Measurements from ENCODE around the gene PEX10. TPM values are rescaled to one million over a fixed set of nuclear protein-coding genes. Genes with fewer than 3 reads are reported as not detected.
A peak's percentile ranks its signal among the peaks of the same experiment; 100 is the strongest.
"Not testable (repeated sequence)": the region's sequence is repeated elsewhere in the genome, so short reads cannot be mapped to it uniquely, and the experiment has no call there.

PEX10 gene
- 22.3 and 24.2 TPM in 2 replicates for total RNA-seq

DNA sequence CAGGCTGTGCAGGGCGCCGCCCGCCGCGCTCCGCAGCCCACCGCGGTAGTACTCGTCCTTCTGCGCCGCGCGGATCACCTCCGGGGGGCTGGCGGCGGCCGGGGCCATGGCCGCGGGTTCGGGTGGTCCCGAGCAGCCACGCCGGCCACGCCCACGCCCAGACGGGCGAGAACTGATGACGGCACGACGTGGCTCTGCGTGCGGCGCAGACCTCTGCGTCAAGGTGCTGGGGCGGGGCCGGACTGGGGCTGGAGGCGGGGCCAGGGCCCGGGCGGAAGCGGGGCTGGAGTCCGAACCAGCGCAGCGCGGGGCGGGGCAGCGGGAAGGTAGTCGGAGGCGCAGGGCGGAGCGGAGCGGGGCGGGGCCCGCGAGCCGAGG lies at the start of gene PEX10:
PEX10 (minus strand) TSS at position 170 of the 378 bp plus-strand sequence; CDS start at position 108, 62 bp downstream.
- H3K36me3 Mint-ChIP-seq (ENCODE audit: low read depth), result peaks cover 11% of the 10 kb centered on the region
- peak within 1 kb of the TSS; percentile 94 for H3K4me3 Mint-ChIP-seq
- H3K27ac Mint-ChIP-seq, result peak within 1 kb of the TSS; percentile 95
- H3K4me1 Mint-ChIP-seq, result peaks cover 27% of the 10 kb centered on the region
- peak; percentile 100 for DNase-seq
- intact Hi-C loops (cut with micrococcal nuclease), result loop anchor here (1.0 to 10.0 kb wide), 4 partner anchors 21 to 1212 kb away; partner anchors contain the start of genes MORN1, PRXL2B, RER1 and TPRG1L
- H3K9me3 Mint-ChIP-seq, result no peaks in the 10 kb centered on the region
- no peaks in the 10 kb centered on the region for H3K27me3 Mint-ChIP-seq

- Mint-ChIP-seq H3K4me1 (no peaks in the 10 kb centered on the region), H3K4me3 (no peak overlapping the region), H3K36me3 (ENCODE audit: low read depth) (no peaks in the 10 kb centered on the region), H3K9me3 (no peaks in the 10 kb centered on the region), H3K27ac (no peak overlapping the region), H3K27me3 (no peaks in the 10 kb centered on the region)
- intact Hi-C loops (cut with micrococcal nuclease), result no loop called here
- no peak for DNase-seq
These were observed 48.8 kb upstream of the PEX10 start for GRCh38 chr1:2460996-2461751.

- intact Hi-C loops (cut with micrococcal nuclease), result no loop called here
- no peak overlapping the region for H3K4me3 Mint-ChIP-seq
- no peaks in the 10 kb centered on the region for H3K9me3 Mint-ChIP-seq
- no peaks in the 10 kb centered on the region for H3K4me1 Mint-ChIP-seq
- H3K27ac Mint-ChIP-seq, result no peak overlapping the region
- H3K27me3 Mint-ChIP-seq, result no peaks in the 10 kb centered on the region
- no peaks in the 10 kb centered on the region for H3K36me3 Mint-ChIP-seq (ENCODE audit: low read depth)
- DNase-seq, result no peak
These were observed 47.8 kb upstream of the PEX10 start for GRCh38 chr1:2460203-2460602.

GRCh38 chr1:2459757-2460156 lies 47.4 kb upstream of the PEX10 start:
- DNase-seq, result no peak
- intact Hi-C loops (cut with micrococcal nuclease), result no loop called here
- H3K4me1 Mint-ChIP-seq, result no peaks in the 10 kb centered on the region
- H3K9me3 Mint-ChIP-seq, result no peaks in the 10 kb centered on the region
- no peaks in the 10 kb centered on the region for H3K27me3 Mint-ChIP-seq
- H3K4me3 Mint-ChIP-seq, result no peak overlapping the region
- no peaks in the 10 kb centered on the region for H3K36me3 Mint-ChIP-seq (ENCODE audit: low read depth)
- no peak overlapping the region for H3K27ac Mint-ChIP-seq

GRCh38 chr1:2459102-2459753 lies 46.9 kb upstream of the PEX10 start:
- intact Hi-C loops (cut with micrococcal nuclease); H3K36me3 Mint-ChIP-seq (ENCODE audit: low read depth); H3K27me3 Mint-ChIP-seq; DNase-seq; H3K9me3 Mint-ChIP-seq; H3K4me1 Mint-ChIP-seq; H3K27ac Mint-ChIP-seq; H3K4me3 Mint-ChIP-seq: not testable (repeated sequence)

DNA sequence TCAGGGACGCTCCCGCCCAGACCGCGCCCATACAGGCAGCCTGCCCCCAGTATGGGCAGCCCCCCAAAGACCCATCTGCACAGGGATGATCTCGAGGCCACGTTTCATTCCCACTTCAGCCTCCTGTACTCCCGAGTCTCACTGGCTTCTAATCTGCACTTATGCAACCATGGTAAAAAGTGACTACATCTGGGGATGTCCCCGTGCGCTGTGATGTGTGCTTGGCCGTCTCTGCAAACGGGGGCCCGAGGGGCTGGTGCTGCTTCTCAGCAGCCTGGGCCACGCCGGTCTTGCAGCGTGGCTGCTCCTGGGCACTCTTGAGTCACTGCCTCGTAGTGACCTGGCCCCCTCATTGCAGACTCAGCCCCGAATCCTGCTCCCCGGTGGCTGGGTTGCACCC lies 46.3 kb upstream of the PEX10 start:
- Mint-ChIP-seq H3K4me3 (no peak overlapping the region), H3K9me3 (no peaks in the 10 kb centered on the region), H3K36me3 (ENCODE audit: low read depth) (no peaks in the 10 kb centered on the region), H3K27me3 (no peaks in the 10 kb centered on the region), H3K4me1 (no peaks in the 10 kb centered on the region), H3K27ac (no peak overlapping the region)
- intact Hi-C loops (cut with micrococcal nuclease), result no loop called here
- DNase-seq, result no peak

- no peaks in the 10 kb centered on the region for H3K36me3 Mint-ChIP-seq (ENCODE audit: low read depth)
- intact Hi-C loops (cut with micrococcal nuclease), result no loop called here
- no peak for DNase-seq
- no peak overlapping the region for H3K4me3 Mint-ChIP-seq
- no peaks in the 10 kb centered on the region for H3K4me1 Mint-ChIP-seq
- H3K27me3 Mint-ChIP-seq, result no peaks in the 10 kb centered on the region
- no peaks in the 10 kb centered on the region for H3K9me3 Mint-ChIP-seq
- no peak overlapping the region for H3K27ac Mint-ChIP-seq
These were observed 45.1 kb upstream of the PEX10 start for GRCh38 chr1:2457444-2457843.

DNA sequence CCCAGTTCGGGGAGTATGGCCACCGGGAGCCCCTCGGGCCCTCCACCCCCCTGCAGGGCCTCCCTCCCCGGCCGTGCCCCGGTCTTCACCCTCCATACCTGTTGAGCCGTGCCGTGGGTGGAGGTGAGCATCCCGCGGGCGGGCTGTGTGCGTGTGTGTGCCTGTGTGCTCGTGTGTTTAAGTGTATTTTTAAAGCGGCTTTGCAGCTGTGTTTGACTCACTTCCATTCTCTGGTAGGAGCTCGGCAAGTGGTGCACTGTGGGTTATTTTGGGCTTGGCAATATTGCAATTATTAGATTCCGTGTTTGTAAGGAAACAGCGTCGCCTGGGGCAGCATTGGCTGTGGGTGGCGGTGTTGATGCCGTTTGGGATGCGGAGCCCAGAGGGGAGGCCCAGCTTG lies 43.4 kb upstream of the PEX10 start:
- intact Hi-C loops (cut with micrococcal nuclease), result no loop called here
- Mint-ChIP-seq H3K4me1 (no peaks in the 10 kb centered on the region), H3K9me3 (no peaks in the 10 kb centered on the region), H3K36me3 (ENCODE audit: low read depth) (no peaks in the 10 kb centered on the region), H3K4me3 (no peak overlapping the region), H3K27me3 (no peaks in the 10 kb centered on the region), H3K27ac (no peak overlapping the region)
- no peak for DNase-seq

GRCh38 chr1:2454227-2454626 lies 41.9 kb upstream of the PEX10 start:
- no peak overlapping the region for H3K27ac Mint-ChIP-seq
- no peaks in the 10 kb centered on the region for H3K27me3 Mint-ChIP-seq
- H3K4me1 Mint-ChIP-seq, result no peaks in the 10 kb centered on the region
- intact Hi-C loops (cut with micrococcal nuclease), result no loop called here
- H3K36me3 Mint-ChIP-seq (ENCODE audit: low read depth), result no peaks in the 10 kb centered on the region
- no peaks in the 10 kb centered on the region for H3K9me3 Mint-ChIP-seq
- no peak for DNase-seq
- no peak overlapping the region for H3K4me3 Mint-ChIP-seq

DNA sequence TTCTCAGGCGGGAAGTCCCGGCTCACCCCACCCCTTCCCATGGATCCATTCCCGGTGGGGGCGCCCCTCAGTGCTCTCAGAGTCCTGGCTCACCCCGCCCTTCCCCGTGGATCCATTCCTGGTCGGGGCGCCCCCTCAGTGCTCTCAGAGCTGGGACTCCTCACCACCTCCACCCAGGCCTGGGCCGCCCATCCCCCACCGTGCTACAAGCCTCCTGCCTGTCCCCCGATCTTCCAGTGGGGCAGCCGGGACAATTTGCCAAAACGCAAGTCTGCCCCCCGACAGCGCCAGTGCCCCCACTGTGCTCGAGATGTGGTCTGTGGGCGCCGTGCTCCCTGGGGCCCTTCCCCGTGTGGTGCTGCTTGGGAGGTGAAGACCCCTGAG lies 40.6 kb upstream of the PEX10 start:
- H3K27ac Mint-ChIP-seq, result no peak overlapping the region
- no peaks in the 10 kb centered on the region for H3K9me3 Mint-ChIP-seq
- no peaks in the 10 kb centered on the region for H3K36me3 Mint-ChIP-seq (ENCODE audit: low read depth)
- no peaks in the 10 kb centered on the region for H3K27me3 Mint-ChIP-seq
- intact Hi-C loops (cut with micrococcal nuclease), result no loop called here
- no peak overlapping the region for H3K4me3 Mint-ChIP-seq
- no peak for DNase-seq
- H3K4me1 Mint-ChIP-seq, result no peaks in the 10 kb centered on the region

DNA sequence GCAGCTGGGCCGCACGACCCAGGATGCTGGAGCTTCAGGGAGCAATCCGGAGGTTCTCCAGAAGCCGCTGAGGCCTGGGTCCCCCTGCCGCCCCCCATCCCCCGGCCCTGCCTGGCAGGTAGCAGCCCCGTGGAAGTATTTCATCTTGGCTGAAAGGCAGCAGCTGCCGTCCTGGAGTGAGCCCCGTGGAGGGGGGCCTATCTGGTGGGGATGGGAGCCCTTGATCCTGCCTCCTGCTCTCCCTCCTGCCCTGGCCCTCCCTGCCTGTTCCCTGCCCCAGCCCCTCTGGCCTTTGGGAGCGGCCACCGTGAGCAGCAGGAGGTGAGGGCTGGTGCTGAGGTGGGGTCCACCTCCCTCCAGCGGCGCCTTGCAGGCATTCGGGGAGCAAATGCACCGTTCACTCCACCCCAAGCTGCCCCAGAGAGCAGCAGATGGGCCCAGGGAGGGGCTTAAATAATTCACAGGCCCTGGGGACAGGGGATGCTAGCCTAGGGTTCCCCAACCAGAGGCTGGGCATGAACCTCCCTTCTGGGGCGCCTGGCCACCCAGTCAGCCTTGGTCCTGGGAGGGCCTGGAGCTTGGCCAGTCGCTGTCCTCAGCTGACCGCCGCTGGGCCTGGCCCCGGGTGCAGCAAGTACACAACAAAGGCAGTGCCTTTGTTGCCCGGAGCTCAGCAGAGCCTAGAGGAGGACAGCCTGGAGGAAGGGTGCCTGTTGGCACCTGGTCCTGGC lies 40.0 kb upstream of the PEX10 start:
- Mint-ChIP-seq H3K4me3 (no peak overlapping the region), H3K4me1 (no peaks in the 10 kb centered on the region), H3K36me3 (ENCODE audit: low read depth) (no peaks in the 10 kb centered on the region), H3K27ac (no peak overlapping the region), H3K9me3 (no peaks in the 10 kb centered on the region), H3K27me3 (no peaks in the 10 kb centered on the region)
- no peak for DNase-seq
- intact Hi-C loops (cut with micrococcal nuclease), result no loop called here

DNA sequence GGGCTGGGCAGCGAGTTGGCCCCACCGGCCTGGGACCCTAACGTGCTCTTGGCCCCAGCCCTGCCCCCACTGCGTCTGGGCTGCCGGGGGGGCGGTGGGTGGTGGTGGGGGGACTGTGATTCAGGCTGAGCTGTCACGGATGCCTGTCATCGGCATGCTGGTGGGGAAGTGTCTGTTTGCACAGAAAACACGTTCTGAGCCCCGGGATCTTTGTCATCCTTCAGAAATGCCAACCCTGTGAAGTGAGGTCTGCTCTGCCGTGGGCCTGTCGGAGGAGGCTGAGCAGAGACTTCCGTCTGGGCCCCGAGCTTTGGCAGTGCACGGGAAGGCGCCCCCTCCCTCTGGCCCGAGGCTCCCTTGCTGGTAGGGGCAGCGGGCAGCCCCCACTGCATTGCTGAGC lies 39.4 kb upstream of the PEX10 start:
- H3K36me3 Mint-ChIP-seq (ENCODE audit: low read depth), result no peaks in the 10 kb centered on the region
- DNase-seq, result no peak

DNA sequence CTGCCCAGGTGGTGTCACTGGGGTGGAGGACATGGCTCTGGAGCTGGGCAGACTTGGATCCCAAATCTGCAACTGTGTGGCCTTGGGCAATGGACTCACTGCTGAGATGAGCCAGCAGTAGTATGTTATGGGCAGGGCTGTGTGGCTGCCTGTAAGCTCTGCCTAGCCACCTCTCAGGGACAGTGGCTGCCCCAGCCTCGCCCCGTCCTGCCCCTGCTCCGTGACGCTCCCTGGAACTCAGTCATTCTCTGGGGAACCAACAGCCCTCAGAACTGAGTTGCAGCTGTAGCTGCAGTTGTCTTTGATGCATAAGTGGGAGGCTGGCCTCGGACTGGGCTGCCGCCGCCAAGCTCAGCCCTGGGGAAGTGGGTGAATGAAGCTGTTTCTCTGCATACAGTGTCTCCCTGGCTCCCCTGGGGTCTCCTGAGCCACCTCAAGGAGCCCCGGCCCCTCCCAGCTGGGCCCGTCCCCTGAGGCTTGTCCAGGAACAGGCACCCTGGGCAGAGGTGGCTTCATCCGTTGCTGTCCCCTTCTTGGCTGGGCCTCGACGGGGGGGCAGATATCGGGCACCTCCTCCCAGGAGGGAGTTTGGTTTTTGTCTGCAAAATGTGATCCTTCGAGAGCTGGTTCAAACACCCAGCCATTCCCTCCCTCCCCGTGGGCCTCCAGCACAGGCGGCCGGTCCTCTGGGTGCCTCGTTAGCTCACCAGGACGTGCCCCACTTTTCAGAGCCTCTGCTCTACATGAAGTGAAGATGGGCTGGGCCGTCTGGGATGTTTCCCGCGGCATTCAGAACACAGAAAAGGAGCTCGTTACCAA lies 37.5 kb upstream of the PEX10 start:
- H3K27ac Mint-ChIP-seq, result no peak overlapping the region
- intact Hi-C loops (cut with micrococcal nuclease), result no loop called here
- H3K4me3 Mint-ChIP-seq, result no peak overlapping the region
- H3K27me3 Mint-ChIP-seq, result peaks cover 4% of the 10 kb centered on the region
- no peaks in the 10 kb centered on the region for H3K36me3 Mint-ChIP-seq (ENCODE audit: low read depth)
- H3K9me3 Mint-ChIP-seq, result no peaks in the 10 kb centered on the region
- H3K4me1 Mint-ChIP-seq, result no peaks in the 10 kb centered on the region
- no peak for DNase-seq

More for the DNA sequence above, 39.4 kb upstream of the PEX10 start:
- H3K9me3 Mint-ChIP-seq, result no peaks in the 10 kb centered on the region
- intact Hi-C loops (cut with micrococcal nuclease), result no loop called here
- no peak overlapping the region for H3K4me3 Mint-ChIP-seq
- no peaks in the 10 kb centered on the region for H3K4me1 Mint-ChIP-seq
- H3K27ac Mint-ChIP-seq, result no peak overlapping the region
- no peaks in the 10 kb centered on the region for H3K27me3 Mint-ChIP-seq

GRCh38 chr1:2448098-2448445 lies 35.7 kb upstream of the PEX10 start:
- H3K27ac Mint-ChIP-seq, result no peak overlapping the region
- no peaks in the 10 kb centered on the region for H3K9me3 Mint-ChIP-seq
- H3K4me1 Mint-ChIP-seq, result no peaks in the 10 kb centered on the region
- intact Hi-C loops (cut with micrococcal nuclease), result no loop called here
- H3K36me3 Mint-ChIP-seq (ENCODE audit: low read depth), result no peaks in the 10 kb centered on the region
- peaks cover 6% of the 10 kb centered on the region for H3K27me3 Mint-ChIP-seq
- no peak for DNase-seq
- no peak overlapping the region for H3K4me3 Mint-ChIP-seq

All from activated CD4-positive, alpha-beta T cell treated with anti-CD3 and anti-CD28 coated beads, Interleukin-2, amount 10 ng/mL, durations not matched to agents 24 days and 14 days (primary cell).